HEK293 (cell line): ENCODE results near the gene PID1.

Experiments
- BCL11B ChIP-seq: fragments of 450-650 bp; formaldehyde crosslinking; IDR thresholded peaks from 2 replicates; pipeline ENCODE4 v1.5.1; 2016; ENCODE audit warnings: low read depth, missing biosample characterization, missing genetic modification characterization
- EGR2 ChIP-seq: fragments of 450-650 bp; formaldehyde crosslinking; IDR thresholded peaks from 2 replicates; pipeline ENCODE4 v1.5.1; 2016; ENCODE audit warnings: low read depth, missing biosample characterization, missing genetic modification characterization
- FEZF1 ChIP-seq: fragments of 450-650 bp; formaldehyde crosslinking; IDR thresholded peaks from 2 replicates; pipeline ENCODE4 v1.5.1; 2016; ENCODE audit warnings: missing biosample characterization, missing genetic modification characterization
- ZBTB7A ChIP-seq: fragments of 450-650 bp; formaldehyde crosslinking; IDR thresholded peaks from 2 replicates; pipeline ENCODE4 v1.5.1; 2016; ENCODE audit warnings: low read depth, missing biosample characterization, missing genetic modification characterization
- ZNF174 ChIP-seq: fragments of 450-650 bp; formaldehyde crosslinking; IDR thresholded peaks from 2 replicates; pipeline ENCODE4 v1.5.0; 2017; ENCODE audit warnings: missing biosample characterization, mild to moderate bottlenecking, missing genetic modification characterization
- ZNF239 ChIP-seq: fragments of 450-650 bp; formaldehyde crosslinking; IDR thresholded peaks from 2 replicates; pipeline ENCODE4 v1.5.1; 2016; ENCODE audit warnings: missing biosample characterization, missing genetic modification characterization
- ZNF274 ChIP-seq, 2 experiments: fragments of 200-500 bp in 1 of 2; fragments of 450-650 bp in 1 of 2; sonication (Bioruptor generic) in 1 of 2; formaldehyde crosslinking in 1 of 2; IDR thresholded peaks; 2 replicates each; pipeline versions ENCODE4 v1.5.1 to v1.6.1; 2014 to 2016; ENCODE audit warnings: borderline replicate concordance in 1 of 2, inconsistent platforms in 1 of 2, low read length in 1 of 2, missing biosample characterization in 1 of 2, missing genetic modification characterization in 1 of 2
- ZNF560 ChIP-seq: fragments of 450-650 bp; formaldehyde crosslinking; IDR thresholded peaks from 2 replicates; pipeline ENCODE4 v1.5.1; 2017; ENCODE audit warnings: missing biosample characterization, missing genetic modification characterization, borderline replicate concordance
- ZSCAN23 ChIP-seq: fragments of 450-650 bp; formaldehyde crosslinking; IDR thresholded peaks from 2 replicates; pipeline ENCODE4 v1.5.1; 2016; ENCODE audit warnings: missing biosample characterization, missing genetic modification characterization
- TF ChIP-seq, protein P1 (sequence below): fragments of 450-650 bp; formaldehyde crosslinking; IDR thresholded peaks from 2 replicates; pipeline ENCODE4 v1.5.1; 2016; ENCODE audit warnings: missing biosample characterization, missing genetic modification characterization
- TF ChIP-seq, protein P2 (sequence below): fragments of 450-650 bp; formaldehyde crosslinking; IDR thresholded peaks from 2 replicates; pipeline ENCODE4 v1.5.1; 2016; ENCODE audit warnings: missing biosample characterization, missing genetic modification characterization

DNA sequence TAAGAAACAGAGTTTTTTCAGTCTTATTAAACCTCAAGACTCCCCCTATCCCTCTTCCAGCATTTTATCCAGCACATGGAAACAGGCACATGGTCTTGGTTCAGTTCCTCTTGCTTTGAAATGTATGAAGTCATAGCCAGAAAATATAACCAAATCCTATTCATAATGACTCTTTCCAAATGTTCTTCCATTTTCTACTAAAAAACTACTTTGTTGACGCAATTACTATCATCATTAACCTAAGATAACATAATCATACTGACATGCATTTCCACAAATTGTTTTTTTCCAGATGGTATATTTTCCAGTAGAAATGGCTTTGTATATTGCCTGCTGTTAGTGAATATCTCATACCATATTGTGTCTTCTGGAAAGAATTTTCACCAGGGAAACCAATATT lies 261.3 kb downstream of the PID1 start:
- no peak for TF ChIP-seq ZBTB7A (tag by site-specific recombination)
- TF ChIP-seq ZNF560 (tag by site-specific recombination), result no peak
- TF ChIP-seq, protein P1, sequence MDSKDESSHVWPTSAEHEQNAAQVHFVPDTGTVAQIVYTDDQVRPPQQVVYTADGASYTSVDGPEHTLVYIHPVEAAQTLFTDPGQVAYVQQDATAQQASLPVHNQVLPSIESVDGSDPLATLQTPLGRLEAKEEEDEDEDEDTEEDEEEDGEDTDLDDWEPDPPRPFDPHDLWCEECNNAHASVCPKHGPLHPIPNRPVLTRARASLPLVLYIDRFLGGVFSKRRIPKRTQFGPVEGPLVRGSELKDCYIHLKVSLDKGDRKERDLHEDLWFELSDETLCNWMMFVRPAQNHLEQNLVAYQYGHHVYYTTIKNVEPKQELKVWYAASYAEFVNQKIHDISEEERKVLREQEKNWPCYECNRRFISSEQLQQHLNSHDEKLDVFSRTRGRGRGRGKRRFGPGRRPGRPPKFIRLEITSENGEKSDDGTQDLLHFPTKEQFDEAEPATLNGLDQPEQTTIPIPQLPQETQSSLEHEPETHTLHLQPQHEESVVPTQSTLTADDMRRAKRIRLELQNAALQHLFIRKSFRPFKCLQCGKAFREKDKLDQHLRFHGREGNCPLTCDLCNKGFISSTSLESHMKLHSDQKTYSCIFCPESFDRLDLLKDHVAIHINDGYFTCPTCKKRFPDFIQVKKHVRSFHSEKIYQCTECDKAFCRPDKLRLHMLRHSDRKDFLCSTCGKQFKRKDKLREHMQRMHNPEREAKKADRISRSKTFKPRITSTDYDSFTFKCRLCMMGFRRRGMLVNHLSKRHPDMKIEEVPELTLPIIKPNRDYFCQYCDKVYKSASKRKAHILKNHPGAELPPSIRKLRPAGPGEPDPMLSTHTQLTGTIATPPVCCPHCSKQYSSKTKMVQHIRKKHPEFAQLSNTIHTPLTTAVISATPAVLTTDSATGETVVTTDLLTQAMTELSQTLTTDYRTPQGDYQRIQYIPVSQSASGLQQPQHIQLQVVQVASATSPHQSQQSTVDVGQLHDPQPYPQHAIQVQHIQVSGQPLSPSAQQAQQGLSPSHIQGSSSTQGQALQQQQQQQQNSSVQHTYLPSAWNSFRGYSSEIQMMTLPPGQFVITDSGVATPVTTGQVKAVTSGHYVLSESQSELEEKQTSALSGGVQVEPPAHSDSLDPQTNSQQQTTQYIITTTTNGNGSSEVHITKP (tag by site-specific recombination), result no peak
- no peak for TF ChIP-seq FEZF1 (tag by site-specific recombination)
- TF ChIP-seq EGR2 (tag by site-specific recombination), result no peak
- TF ChIP-seq BCL11B (tag by site-specific recombination), result no peak
- TF ChIP-seq ZSCAN23 (tag by site-specific recombination), result no peak
- TF ChIP-seq ZNF174, result no peak
- TF ChIP-seq, protein P2, sequence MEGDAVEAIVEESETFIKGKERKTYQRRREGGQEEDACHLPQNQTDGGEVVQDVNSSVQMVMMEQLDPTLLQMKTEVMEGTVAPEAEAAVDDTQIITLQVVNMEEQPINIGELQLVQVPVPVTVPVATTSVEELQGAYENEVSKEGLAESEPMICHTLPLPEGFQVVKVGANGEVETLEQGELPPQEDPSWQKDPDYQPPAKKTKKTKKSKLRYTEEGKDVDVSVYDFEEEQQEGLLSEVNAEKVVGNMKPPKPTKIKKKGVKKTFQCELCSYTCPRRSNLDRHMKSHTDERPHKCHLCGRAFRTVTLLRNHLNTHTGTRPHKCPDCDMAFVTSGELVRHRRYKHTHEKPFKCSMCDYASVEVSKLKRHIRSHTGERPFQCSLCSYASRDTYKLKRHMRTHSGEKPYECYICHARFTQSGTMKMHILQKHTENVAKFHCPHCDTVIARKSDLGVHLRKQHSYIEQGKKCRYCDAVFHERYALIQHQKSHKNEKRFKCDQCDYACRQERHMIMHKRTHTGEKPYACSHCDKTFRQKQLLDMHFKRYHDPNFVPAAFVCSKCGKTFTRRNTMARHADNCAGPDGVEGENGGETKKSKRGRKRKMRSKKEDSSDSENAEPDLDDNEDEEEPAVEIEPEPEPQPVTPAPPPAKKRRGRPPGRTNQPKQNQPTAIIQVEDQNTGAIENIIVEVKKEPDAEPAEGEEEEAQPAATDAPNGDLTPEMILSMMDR (tag by site-specific recombination), result no peak
- TF ChIP-seq ZNF239 (tag by site-specific recombination), result no peak
- TF ChIP-seq ZNF274 (IDR thresholded peaks at IDR 0.05; ENCODE audit: low read length), result no peak
- no peak for TF ChIP-seq ZNF274 (tag by site-specific recombination; IDR thresholded peaks at IDR 0.05; ENCODE audit: borderline replicate concordance)
